GM19467 (cell line): Measurements from ENCODE around the gene UBXN2A.

Experiments
- ATAC-seq: cut with Tn5 transposase; IDR thresholded peaks from one replicate; pipeline ENCODE4 v1.9.1; 2021; ENCODE audit warnings: mild to moderate bottlenecking, moderate library complexity; ENCODE audit not compliant: unreplicated experiment

The UBXN2A gene

DNA sequence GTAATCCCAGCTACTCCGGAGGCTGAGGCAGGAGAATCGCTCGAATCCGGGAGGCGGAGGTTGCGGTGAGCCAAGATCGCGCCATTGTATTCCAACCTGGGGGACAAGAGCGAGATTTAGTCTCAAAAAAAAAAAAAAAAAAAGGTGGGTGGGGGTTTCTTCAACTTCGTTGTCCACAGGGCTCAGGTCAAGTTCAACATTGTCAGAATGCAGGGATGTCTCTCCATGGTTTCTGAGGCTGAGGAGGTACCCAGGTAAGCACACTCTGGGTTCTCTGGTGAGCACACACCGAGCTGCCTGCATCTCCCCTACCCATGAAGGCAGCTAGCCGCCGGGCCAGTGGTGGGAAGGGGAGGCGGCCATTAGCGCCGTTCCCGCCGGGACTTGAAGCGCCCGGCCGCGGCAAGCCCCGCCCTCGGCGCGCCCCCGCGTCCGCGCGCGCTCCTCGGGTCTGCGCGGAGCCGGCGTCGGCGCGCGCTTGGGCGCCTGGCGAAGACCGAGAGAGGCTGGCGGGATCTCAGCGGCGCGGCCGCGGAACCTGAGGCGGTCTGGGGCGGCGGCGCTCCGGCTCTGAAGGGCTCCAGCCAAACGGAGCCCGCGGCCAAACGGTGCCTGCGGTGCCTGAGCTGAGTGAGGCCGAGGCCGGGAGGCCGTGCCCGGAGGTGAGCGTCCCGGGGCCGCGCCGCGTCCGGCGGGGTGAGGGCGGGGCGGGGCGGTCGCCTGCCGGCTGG, at the start of gene UBXN2A:
Gene UBXN2A (plus strand): TSS at position 477 of the 731 bp plus-strand sequence. CDS start 17,852 bp downstream, outside the sequence.
- peak; percentile 63 for ATAC-seq

GRCh38 chr2:23900133-23900532, 40.1 kb upstream of the UBXN2A start:
- ATAC-seq, result no peak

GRCh38 chr2:23900541-23901322, 39.5 kb upstream of the UBXN2A start:
- ATAC-seq, result no peak

DNA sequence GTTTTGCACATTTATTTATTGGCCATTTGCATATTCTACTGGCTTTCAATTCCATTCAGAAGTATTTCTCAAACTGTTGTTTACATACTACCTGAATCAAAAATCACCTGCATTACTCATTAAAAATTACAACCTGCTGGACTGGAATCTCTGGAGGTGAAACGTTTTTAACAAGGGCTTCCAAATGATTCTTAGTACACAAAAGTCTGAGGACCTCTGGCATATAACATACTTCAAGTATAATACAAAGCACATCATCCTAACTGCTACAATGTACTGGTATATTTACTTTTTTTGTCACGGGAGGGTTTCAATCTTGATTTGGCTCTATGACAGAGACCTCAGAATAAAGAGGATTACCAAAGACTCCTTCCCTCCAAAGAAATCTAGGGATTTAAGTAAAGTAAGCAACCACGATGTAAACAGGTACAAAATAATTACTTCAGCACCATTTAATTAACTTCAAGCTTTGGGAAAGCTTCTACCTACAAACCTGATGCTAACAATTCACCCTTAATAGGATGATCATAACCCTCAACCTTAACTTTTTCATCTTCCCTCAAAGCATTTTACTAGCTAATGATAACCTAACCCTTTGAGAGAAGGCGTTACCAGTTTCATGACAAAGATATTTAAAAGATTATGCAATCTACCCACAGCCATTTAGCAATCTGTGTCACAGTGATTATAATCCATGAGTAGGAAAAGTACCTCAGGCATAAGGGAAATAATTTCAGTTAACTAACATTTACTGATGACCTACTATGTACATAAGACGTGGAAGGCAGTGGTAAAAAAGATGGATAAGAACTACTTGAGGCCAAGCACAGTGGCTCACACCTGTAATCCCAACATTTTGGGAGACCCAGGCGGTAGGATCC, 38.1 kb upstream of the UBXN2A start:
- no peak for ATAC-seq

GRCh38 chr2:23903034-23903433, 37.2 kb upstream of the UBXN2A start:
- no peak for ATAC-seq

- ATAC-seq, result no peak
Observed at GRCh38 chr2:23904215-23904614, 36.0 kb upstream of the UBXN2A start.

- no peak for ATAC-seq
Observed at GRCh38 chr2:23904692-23905091, 35.6 kb upstream of the UBXN2A start.

- no peak for ATAC-seq
Observed at GRCh38 chr2:23905155-23905554, 35.1 kb upstream of the UBXN2A start.

- no peak for ATAC-seq
Observed at GRCh38 chr2:23912054-23912453, 28.2 kb upstream of the UBXN2A start.

- no peak for ATAC-seq
Observed at GRCh38 chr2:23915327-23915726, 24.9 kb upstream of the UBXN2A start.

DNA sequence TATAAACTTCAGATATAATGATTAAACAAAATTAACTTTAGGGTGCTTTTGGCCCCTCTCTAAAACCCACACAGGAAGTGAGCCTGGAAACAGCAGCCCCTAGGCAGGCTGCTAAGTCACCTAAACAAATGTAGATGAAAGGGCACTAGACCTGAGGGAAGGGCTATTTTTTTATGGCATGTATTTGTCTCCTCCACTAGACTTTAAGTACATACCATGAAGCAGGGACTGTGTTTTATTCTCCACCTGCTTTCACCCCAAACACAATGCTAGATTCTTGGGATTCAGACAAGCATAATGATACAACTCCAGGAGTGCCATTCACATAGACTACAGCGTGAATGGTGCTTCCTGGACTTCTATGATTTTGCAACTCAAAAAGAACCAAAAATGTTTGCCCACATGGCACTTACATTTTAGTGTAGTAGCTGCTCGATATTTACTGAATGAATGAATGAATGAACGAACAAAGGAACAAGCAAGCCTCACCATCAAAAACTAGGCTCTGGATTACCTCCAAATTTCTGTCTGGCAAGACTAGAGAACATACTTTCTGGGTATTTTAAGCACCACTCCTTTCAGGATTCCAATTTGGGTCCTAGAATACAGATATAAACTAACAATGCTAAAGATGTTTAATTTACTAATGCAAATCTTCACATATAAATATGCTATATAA, 23.4 kb upstream of the UBXN2A start:
- ATAC-seq, result no peak

GRCh38 chr2:23918837-23919489, 21.3 kb upstream of the UBXN2A start:
- no peak for ATAC-seq

GRCh38 chr2:23924589-23925359, 15.5 kb upstream of the UBXN2A start:
- ATAC-seq, result no peak

GRCh38 chr2:23925702-23926289, 14.5 kb upstream of the UBXN2A start:
- peak; percentile 66 for ATAC-seq

DNA sequence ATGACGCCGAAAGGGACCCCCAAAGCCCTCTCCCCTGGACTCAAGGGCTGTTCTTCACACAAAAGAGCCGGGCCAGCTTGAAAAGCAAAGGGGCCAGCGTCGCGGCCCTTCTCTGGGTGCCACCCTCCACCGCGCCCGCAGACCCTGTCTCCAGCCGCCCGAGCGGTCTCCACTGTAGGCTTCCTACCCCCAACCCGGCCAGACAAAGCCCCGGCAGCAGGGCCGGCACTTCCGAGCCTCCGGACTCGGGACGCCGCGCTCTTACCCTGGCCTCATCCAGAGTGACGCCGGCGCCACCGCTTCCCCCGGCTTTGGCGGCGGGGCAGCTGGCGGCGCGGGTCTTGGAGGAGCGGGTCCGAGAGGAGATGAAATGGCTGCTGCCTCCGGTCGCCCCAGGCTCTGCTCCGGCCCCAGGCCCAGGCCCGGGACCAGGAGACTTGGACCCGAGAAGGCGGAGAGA, 13.9 kb upstream of the UBXN2A start:
- peak; percentile 28 for ATAC-seq

GRCh38 chr2:23926750-23927571, 13.3 kb upstream of the UBXN2A start, which contains the start of gene ATAD2B:
TSS of gene ATAD2B (minus strand) at chr2:23927123. CDS start at chr2:23926770, 353 bp downstream.
- peak; percentile 58 for ATAC-seq

DNA sequence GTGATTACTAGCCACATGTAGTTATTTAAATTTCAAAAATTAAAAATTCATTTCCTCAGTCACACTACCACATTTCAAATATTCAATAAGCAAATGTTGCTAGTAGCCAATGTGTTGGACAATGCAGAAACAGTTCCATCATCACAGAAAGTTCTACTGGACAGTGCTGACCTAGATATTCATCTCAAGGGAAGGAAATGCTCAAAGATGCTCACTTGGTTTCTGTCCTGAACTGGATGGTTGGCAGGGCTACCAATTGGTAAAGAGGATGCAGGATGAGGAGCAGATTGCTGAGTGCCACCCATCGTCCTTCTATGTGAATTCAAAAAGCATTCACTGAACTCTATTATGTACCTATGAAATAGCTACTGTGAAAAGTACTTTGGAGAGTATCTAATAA, 6.0 kb upstream of the UBXN2A start:
- ATAC-seq, result no peak
